IMR-90 (cell line): ENCODE measurements around the gene ADCY2. TPM values are rescaled to one million over a fixed set of nuclear protein-coding genes. Genes with fewer than 3 reads are reported as not detected.

Experiments
- ATAC-seq: fragments of 200-7000 bp; cut with Tn5 transposase; 2 replicates; pipeline ENCODE4 v1.9.1; 2020; ENCODE audit warnings: low read depth, mild to moderate bottlenecking, moderate library complexity
- BruUV-seq: library from RNA; stranded (reverse); fragments of 400-500 nt; replicated peaks from 2 replicates; lab custom pipeline; 2021; lab: Mats Ljungman, UMichigan
- CTCF ChIA-PET: fragments of 300-600 bp; formaldehyde crosslinking; extraction: SDS; loops from one replicate; lab custom pipeline; 2021; ENCODE audit warnings: antibody characterized with exemption; lab: Yijun Ruan, JAX
- POLR2A ChIA-PET: fragments of 300-600 bp; sonication (Branson Sonifier 250); formaldehyde crosslinking; loops from one replicate; lab custom pipeline; 2022; ENCODE audit warnings: antibody characterized with exemption; ENCODE audit not compliant: unreplicated experiment; lab: Charles Lee
- DNase-seq: peaks from one replicate; pipeline ENCODE4 v3.0.0; 2013
- H2AFZ ChIP-seq: replicated peaks from 2 replicates; pipeline ENCODE3; 2013; ENCODE audit warnings: low read length, mild to moderate bottlenecking; ENCODE audit not compliant: poor library complexity
- H2AK5ac ChIP-seq: 2 replicates; pipeline ENCODE4 v1.6.1; 2013; ENCODE audit warnings: low read depth, low read length, inconsistent platforms
- H2AK9ac ChIP-seq: replicated peaks from 2 replicates; pipeline ENCODE3; 2013; ENCODE audit warnings: mild to moderate bottlenecking, low read depth, low read length, moderate library complexity; ENCODE audit not compliant: poor library complexity
- H2BK120ac ChIP-seq: 2 replicates; pipeline ENCODE4 v1.6.1; 2013; ENCODE audit warnings: low read depth, low read length, inconsistent platforms
- H2BK15ac ChIP-seq: 3 replicates; pipeline ENCODE4 v1.6.1; 2013; ENCODE audit warnings: low read depth, low read length, inconsistent platforms
- H2BK20ac ChIP-seq: 2 replicates; pipeline ENCODE4 v1.6.1; 2013; ENCODE audit warnings: low read depth, mild to moderate bottlenecking, inconsistent platforms, low read length, moderate library complexity
- H2BK5ac ChIP-seq: 2 replicates; pipeline ENCODE4 v1.6.1; 2013; ENCODE audit warnings: mild to moderate bottlenecking, low read depth, low read length, inconsistent platforms; ENCODE audit not compliant: poor library complexity, severe bottlenecking
- H3K14ac ChIP-seq: replicated peaks from 2 replicates; pipeline ENCODE4 v1.6.1; 2013; ENCODE audit warnings: low read depth, low read length, inconsistent platforms
- H3K18ac ChIP-seq: 2 replicates; pipeline ENCODE4 v1.6.1; 2013; ENCODE audit warnings: low read depth, low read length, control low read depth
- H3K23ac ChIP-seq: 2 replicates; pipeline ENCODE4 v1.6.1; 2013; ENCODE audit warnings: low read depth, low read length, inconsistent platforms
- H3K27ac ChIP-seq: 2 replicates; pipeline ENCODE4 v1.5.1; 2013; ENCODE audit warnings: mild to moderate bottlenecking, control low read depth, low read length; ENCODE audit not compliant: insufficient read depth
- H3K27me3 ChIP-seq: 2 replicates; pipeline ENCODE4 v1.6.1; 2013; ENCODE audit warnings: low read length; ENCODE audit not compliant: control insufficient read depth, insufficient read depth
- H3K36me3 ChIP-seq: 2 replicates; pipeline ENCODE4 v1.6.1; 2013; ENCODE audit warnings: low read length, mixed read lengths; ENCODE audit not compliant: control insufficient read depth, insufficient read depth
- H3K4ac ChIP-seq: 2 replicates; pipeline ENCODE4 v1.6.1; 2013; ENCODE audit warnings: low read depth, low read length, inconsistent platforms
- H3K4me1 ChIP-seq: 2 replicates; pipeline ENCODE4 v1.6.1; 2013; ENCODE audit warnings: low read length, mixed read lengths; ENCODE audit not compliant: control insufficient read depth, insufficient read depth
- H3K4me2 ChIP-seq: 2 replicates; pipeline ENCODE4 v1.6.1; 2013; ENCODE audit warnings: low read depth, mild to moderate bottlenecking, control low read depth, low read length, moderate library complexity
- H3K4me3 ChIP-seq: 2 replicates; pipeline ENCODE4 v1.5.1; 2013; ENCODE audit warnings: low read depth, mild to moderate bottlenecking, control low read depth, low read length, moderate library complexity; ENCODE audit not compliant: insufficient read depth
- H3K56ac ChIP-seq: 2 replicates; pipeline ENCODE4 v1.6.1; 2013; ENCODE audit warnings: low read length, inconsistent platforms; ENCODE audit not compliant: insufficient read depth; ENCODE audit errors: extremely low read depth
- H3K79me1 ChIP-seq, 2 experiments: 2 replicates each; pipeline ENCODE4 v1.6.1; 2013; ENCODE audit warnings: low read length in 2 of 2, inconsistent platforms in 1 of 2, low read depth in 1 of 2
- H3K9ac ChIP-seq: 2 replicates; pipeline ENCODE4 v1.6.1; 2013; ENCODE audit warnings: low read depth, low read length, control low read depth
- H3K9me1 ChIP-seq: 2 replicates; pipeline ENCODE4 v1.6.1; 2013; ENCODE audit warnings: low read length, inconsistent platforms; ENCODE audit not compliant: insufficient read depth
- H3K9me3 ChIP-seq: 2 replicates; pipeline ENCODE4 v1.6.1; 2013; ENCODE audit warnings: low read length; ENCODE audit not compliant: control insufficient read depth, insufficient read depth
- H4K20me1 ChIP-seq: 2 replicates; pipeline ENCODE4 v1.6.1; 2013; ENCODE audit warnings: low read length, inconsistent platforms; ENCODE audit not compliant: insufficient read depth
- H4K5ac ChIP-seq: 2 replicates; pipeline ENCODE4 v1.6.1; 2013; ENCODE audit warnings: mild to moderate bottlenecking, low read depth, low read length, control low read depth
- H4K8ac ChIP-seq, 2 experiments: 2 replicates each; pipeline ENCODE4 v1.6.1; 2013; ENCODE audit warnings: low read depth in 2 of 2, low read length in 2 of 2, control low read depth in 1 of 2, inconsistent platforms in 1 of 2
- H4K91ac ChIP-seq: 2 replicates; pipeline ENCODE4 v1.6.1; 2013; ENCODE audit warnings: low read depth, low read length, inconsistent platforms; ENCODE audit not compliant: insufficient read depth
- BHLHE40 ChIP-seq: fragments of 150-350 bp; IDR thresholded peaks from 2 replicates; pipeline ENCODE4 v1.6.1; 2016; ENCODE audit warnings: mild to moderate bottlenecking, low read depth, low read length
- CEBPB ChIP-seq: IDR thresholded peaks from 2 replicates; pipeline ENCODE4 v1.6.1; 2012; ENCODE audit warnings: low read depth, low read length, improper control_type of control experiment
- CHD1 ChIP-seq: IDR thresholded peaks from 2 replicates; pipeline ENCODE4 v1.6.1; 2012; ENCODE audit warnings: low read depth, low read length, improper control_type of control experiment
- CTCF ChIP-seq: conservative IDR thresholded peaks from 2 replicates; pipeline ENCODE4 v1.5.1; 2012; ENCODE audit warnings: mild to moderate bottlenecking, low read depth, low read length, improper control_type of control experiment
- FOS ChIP-seq: fragments of 150-350 bp; IDR thresholded peaks from 2 replicates; pipeline ENCODE4 v1.6.1; 2016; ENCODE audit warnings: low read depth, low read length
- MAFK ChIP-seq: IDR thresholded peaks from 2 replicates; pipeline ENCODE4 v1.6.1; 2012; ENCODE audit warnings: low read depth, low read length, improper control_type of control experiment
- MAZ ChIP-seq: IDR thresholded peaks from 2 replicates; pipeline ENCODE4 v1.6.1; 2012; ENCODE audit warnings: low read depth, mild to moderate bottlenecking, low read length, improper control_type of control experiment, moderate library complexity, borderline replicate concordance
- MXI1 ChIP-seq: IDR thresholded peaks from 2 replicates; pipeline ENCODE4 v1.6.1; 2012; ENCODE audit warnings: low read depth, mild to moderate bottlenecking, low read length, moderate library complexity, borderline replicate concordance
- NFE2L2 ChIP-seq: fragments of 150-350 bp; IDR thresholded peaks from 2 replicates; pipeline ENCODE4 v1.6.1; 2016; ENCODE audit warnings: low read depth, mild to moderate bottlenecking, low read length
- POLR2A ChIP-seq: IDR thresholded peaks from 2 replicates; pipeline ENCODE4 v1.6.1; 2012; ENCODE audit warnings: mild to moderate bottlenecking, low read depth, low read length
- RAD21 ChIP-seq: IDR thresholded peaks from 2 replicates; pipeline ENCODE4 v1.6.1; 2012; ENCODE audit warnings: low read length, improper control_type of control experiment
- RCOR1 ChIP-seq: IDR thresholded peaks from 2 replicates; pipeline ENCODE4 v1.6.1; 2012; ENCODE audit warnings: mild to moderate bottlenecking, low read length, improper control_type of control experiment; ENCODE audit not compliant: insufficient replicate concordance
- RFX5 ChIP-seq: IDR thresholded peaks from 2 replicates; pipeline ENCODE4 v1.8.0; 2012; ENCODE audit warnings: low read depth, mild to moderate bottlenecking, low read length, moderate library complexity
- SMC3 ChIP-seq: fragments of 150-350 bp; IDR thresholded peaks from 2 replicates; pipeline ENCODE4 v1.6.1; 2016; ENCODE audit warnings: low read depth, mild to moderate bottlenecking, antibody characterized with exemption, low read length, moderate library complexity
- USF2 ChIP-seq: fragments of 150-350 bp; IDR thresholded peaks from 2 replicates; pipeline ENCODE4 v1.6.1; 2017; ENCODE audit warnings: mild to moderate bottlenecking, antibody characterized with exemption, low read length, low read depth
- WGBS, 2 experiments: methylation state at CpG; one replicate each; pipeline versions ENCODE4 v1.1.5 to v1.1.7; 2013; ENCODE audit warnings: missing lambda C conversion rate in 2 of 2; ENCODE audit not compliant: insufficient read length in 1 of 2; ENCODE audit errors: extremely low coverage in 2 of 2; 5-methylcytosine and 5-hydroxymethylcytosine counted together
- dilution Hi-C: fragments of 300-500 bp; cut with HindIII; formaldehyde crosslinking; loops from one replicate; pipeline ENCODE4 v1.14.3; 2018; ENCODE audit warnings: low sequenced_read_pairs; ENCODE audit not compliant: unreplicated experiment
- in situ Hi-C: fragments of 300-500 bp; cut with MboI; formaldehyde crosslinking; loops from 3 replicates; pipeline ENCODE4 v1.14.3; 2019; ENCODE audit warnings: low sequenced_read_pairs, inconsistent platforms, mixed read lengths
- intact Hi-C: fragments of 100-400 bp; cut with micrococcal nuclease; formaldehyde crosslinking; loops from 2 replicates; pipeline ENCODE4 v1.10.0; 2022
- polyA plus RNA-seq, 3 experiments: library from polyadenylated mRNA; depleted of rRNA; stranded (reverse); fragments of >200 nt; gene quantifications; 2 replicates each; pipeline ENCODE4 v1.2.3, GENCODE V29; 2012; ENCODE audit warnings: low replicate concordance in 1 of 3
- total RNA-seq: library from RNA; depleted of rRNA; stranded (reverse); fragments of >200 nt; gene quantifications from 2 replicates; pipeline ENCODE4 v1.2.3, GENCODE V29; 2012

ADCY2 gene
- total and polyA plus RNA-seq, 2 of the 4 experiments (the other 2 are of a cell fraction): not detected

GRCh38 chr5:7488734-7489133 lies 92.8 kb downstream of the ADCY2 start:
- no peak overlapping the region for H2BK15ac ChIP-seq
- H3K9me1 ChIP-seq: no peaks in the 10 kb centered on the region
- TF ChIP-seq BHLHE40 (no peak), POLR2A (no peak), RAD21 (no peak), RCOR1 (no peak), USF2 (no peak), CTCF (no peak), MAZ (no peak), NFE2L2 (no peak), MAFK (no peak), RFX5 (no peak), CEBPB (no peak), SMC3 (no peak), FOS (no peak), MXI1 (no peak), CHD1 (no peak)
- no peaks in the 10 kb centered on the region for H3K4me1 ChIP-seq
- no peak overlapping the region for H3K9ac ChIP-seq
- no peak overlapping the region for H4K8ac ChIP-seq
- H3K56ac ChIP-seq: no peak overlapping the region
- no peaks in the 10 kb centered on the region for H4K20me1 ChIP-seq
- no peaks in the 10 kb centered on the region for H3K27me3 ChIP-seq
- H3K18ac ChIP-seq: no peak overlapping the region
- ATAC-seq: no peak
- POLR2A ChIA-PET: no interaction called here
- H3K14ac ChIP-seq: no peak overlapping the region
- H2AFZ ChIP-seq: no peak overlapping the region
- H3K27ac ChIP-seq: no peak overlapping the region
- no peaks in the 10 kb centered on the region for H3K79me1 ChIP-seq
- dilution Hi-C loops (no loop called here), intact Hi-C loops (no loop called here), in situ Hi-C loops (no loop called here)
- no peak overlapping the region for H3K4ac ChIP-seq
- peaks cover 23% of the 10 kb centered on the region for H3K9me3 ChIP-seq
- no peaks in the 10 kb centered on the region for H3K36me3 ChIP-seq
- no peak overlapping the region for H3K4me2 ChIP-seq
- H2BK120ac ChIP-seq: no peak overlapping the region
- CTCF ChIA-PET: no interaction called here
- 20% methylated on average over 1 of the region's 7 CpGs; no CpG with 5 or more reads in 1 of the 2 experiments for WGBS, 2 experiments
- no TSS peak for BruUV-seq
- no peak overlapping the region for H2BK20ac ChIP-seq
- no peak overlapping the region for H3K23ac ChIP-seq
- no peak for DNase-seq
- no peak overlapping the region for H4K5ac ChIP-seq
- no peak overlapping the region for H2AK9ac ChIP-seq
- no peak overlapping the region for H2AK5ac ChIP-seq
- no peak overlapping the region for H2BK5ac ChIP-seq
- no peak overlapping the region for H4K91ac ChIP-seq
- no peak overlapping the region for H3K4me3 ChIP-seq
